ENCODE measurements around the gene MINPP1. TPM values are rescaled to one million over a fixed set of nuclear protein-coding genes. Genes with fewer than 3 reads are reported as not detected.
"Not testable (repeated sequence)": the region's sequence is repeated elsewhere in the genome, so short reads cannot be mapped to it uniquely, and the experiment has no call there.

Gene MINPP1
- total and polyA plus RNA-seq, 7 experiments from 2014 or later, result 1.8 to 9.5 (median 8.8) TPM

DNA sequence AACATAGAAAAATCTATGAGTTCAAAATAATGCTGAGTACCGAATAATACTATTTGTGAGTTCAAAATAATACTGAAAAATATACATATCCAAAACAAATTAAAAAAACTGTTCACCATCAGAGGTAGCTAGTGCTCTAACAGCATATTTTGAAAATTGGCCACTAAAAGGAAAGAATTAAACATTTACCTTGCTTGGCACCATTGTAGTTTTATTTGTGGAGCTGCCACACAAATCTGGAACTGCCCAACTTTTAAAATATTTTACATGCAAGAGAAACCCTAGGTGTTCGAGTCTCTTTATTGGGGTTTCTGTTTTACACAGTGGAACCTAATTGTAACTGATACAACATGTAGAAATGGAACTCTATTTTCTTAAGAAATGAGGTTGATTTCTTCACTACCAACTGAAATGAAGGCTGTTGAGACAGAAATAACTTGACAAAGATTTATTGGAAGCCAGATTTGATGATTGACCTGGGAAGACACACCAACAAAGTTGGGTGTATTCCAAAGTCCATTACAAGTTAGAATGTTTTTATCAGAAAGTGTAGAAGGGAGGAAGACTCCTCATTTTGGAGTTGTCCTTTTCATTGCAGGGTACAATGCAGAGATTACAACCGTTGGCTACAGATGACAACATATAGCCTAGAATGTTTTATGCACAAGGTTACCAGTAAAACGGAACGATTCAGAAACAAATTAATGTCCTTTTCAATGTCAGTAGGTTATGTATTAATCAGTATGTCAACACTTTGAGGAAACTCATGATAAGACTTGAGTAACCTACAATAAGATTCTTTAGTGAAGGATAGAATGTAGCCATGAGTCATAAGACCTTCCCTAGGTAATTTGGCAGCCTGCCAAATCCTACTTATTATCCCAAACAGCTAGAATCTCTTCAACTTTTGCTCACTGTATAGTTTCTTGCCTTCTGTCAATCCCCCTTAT, 81.1 kb downstream of the MINPP1 start:
- DNase-seq, result no peak
- no peaks in the 10 kb centered on the region for H3K9me3 ChIP-seq (ENCODE audit: control insufficient read depth in 2 of 3, low read length in 3 of 3)
- ChIA-PET POLR2A (no interaction called here), CTCF (interaction anchor here (1.6 kb wide), 1 partner anchor 9 kb away, joined by 4 read pairs; no protein-coding TSS in a partner anchor)
- no peak overlapping the region for H3K4me3 ChIP-seq (ENCODE audit: low read length)
- no peaks in the 10 kb centered on the region for H3K27me3 ChIP-seq (ENCODE audit: control insufficient read depth in 2 of 2, insufficient read depth in 2 of 2, low read length in 2 of 2)
- no peak overlapping the region for H3K27ac Mint-ChIP-seq
- no peaks in the 10 kb centered on the region for H3K36me3 Mint-ChIP-seq
- no peaks in the 10 kb centered on the region for H3K4me1 ChIP-seq (ENCODE audit: control insufficient read depth in 2 of 2, insufficient read depth in 2 of 2, low read length in 2 of 2)
- peaks cover 0 to 2% (median 0%) of the 10 kb centered on the region in 11 donors for H3K9me3 Mint-ChIP-seq
- H3K27me3 Mint-ChIP-seq, result peaks cover 4 to 14% (median 7%) of the 10 kb centered on the region in 5 donors
- ATAC-seq, result no peak
- no peaks in the 10 kb centered on the region for H3K36me3 ChIP-seq (ENCODE audit: control insufficient read depth in 2 of 3, insufficient read depth in 3 of 3, low read length in 3 of 3)
- no peak overlapping the region for H3K27ac ChIP-seq (ENCODE audit: low read depth, low read length)
- H3K4me1 Mint-ChIP-seq, result no peaks in the 10 kb centered on the region
- H3K4me3 Mint-ChIP-seq, result no peak overlapping the region
- intact Hi-C loops (cut with micrococcal nuclease), result no loop called here

- no peaks in the 10 kb centered on the region for H3K4me1 ChIP-seq (ENCODE audit: control insufficient read depth in 2 of 2, insufficient read depth in 2 of 2, low read length in 2 of 2)
- CTCF ChIA-PET, result no interaction called here
- no peak overlapping the region for H3K27ac Mint-ChIP-seq
- H3K4me3 ChIP-seq (ENCODE audit: low read length), result no peak overlapping the region
- DNase-seq, result no peak
- no peaks in the 10 kb centered on the region for H3K36me3 ChIP-seq (ENCODE audit: control insufficient read depth in 2 of 3, insufficient read depth in 3 of 3, low read length in 3 of 3)
- no peaks in the 10 kb centered on the region for H3K4me1 Mint-ChIP-seq
- no peak overlapping the region for H3K4me3 Mint-ChIP-seq
- no peaks in the 10 kb centered on the region for H3K27me3 ChIP-seq (ENCODE audit: control insufficient read depth in 2 of 2, insufficient read depth in 2 of 2, low read length in 2 of 2)
- no peak overlapping the region for H3K27ac ChIP-seq (ENCODE audit: low read depth, low read length)
- no peak for ATAC-seq
- no peaks in the 10 kb centered on the region for H3K9me3 ChIP-seq (ENCODE audit: control insufficient read depth in 2 of 3, low read length in 3 of 3)
- H3K36me3 Mint-ChIP-seq, result no peaks in the 10 kb centered on the region
- peaks cover 0 to 2% (median 0%) of the 10 kb centered on the region in 11 donors for H3K9me3 Mint-ChIP-seq
- H3K27me3 Mint-ChIP-seq, result peaks cover 0 to 11% (median 0%) of the 10 kb centered on the region in 5 donors
- POLR2A ChIA-PET, result no interaction called here
- intact Hi-C loops (cut with micrococcal nuclease), result no loop called here
These were observed 85.0 kb downstream of the MINPP1 start for GRCh38 chr10:87589645-87590051.

GRCh38 chr10:87590705-87591588, 86.3 kb downstream of the MINPP1 start:
- ATAC-seq (no peak), DNase-seq (no peak)
- Histone ChIP-seq H3K27me3 (ENCODE audit: control insufficient read depth in 2 of 2, insufficient read depth in 2 of 2, low read length in 2 of 2) (no peaks in the 10 kb centered on the region), H3K9me3 (ENCODE audit: control insufficient read depth in 2 of 3, low read length in 3 of 3) (no peaks in the 10 kb centered on the region), H3K36me3 (ENCODE audit: control insufficient read depth in 2 of 3, insufficient read depth in 3 of 3, low read length in 3 of 3) (no peaks in the 10 kb centered on the region), H3K4me1 (ENCODE audit: control insufficient read depth in 2 of 2, insufficient read depth in 2 of 2, low read length in 2 of 2) (no peaks in the 10 kb centered on the region), H3K27ac (ENCODE audit: low read depth, low read length) (no peak overlapping the region), H3K4me3 (ENCODE audit: low read length) (no peak overlapping the region)
- Mint-ChIP-seq H3K27me3 (peaks cover 0 to 11% (median 4%) of the 10 kb centered on the region in 5 donors), H3K9me3 (peaks cover 0 to 2% (median 0%) of the 10 kb centered on the region in 11 donors), H3K4me3 (no peak overlapping the region), H3K27ac (no peak overlapping the region), H3K36me3 (no peaks in the 10 kb centered on the region), H3K4me1 (no peaks in the 10 kb centered on the region)
- intact Hi-C loops (cut with micrococcal nuclease), result no loop called here
- ChIA-PET CTCF (no interaction called here), POLR2A (no interaction called here)

DNA sequence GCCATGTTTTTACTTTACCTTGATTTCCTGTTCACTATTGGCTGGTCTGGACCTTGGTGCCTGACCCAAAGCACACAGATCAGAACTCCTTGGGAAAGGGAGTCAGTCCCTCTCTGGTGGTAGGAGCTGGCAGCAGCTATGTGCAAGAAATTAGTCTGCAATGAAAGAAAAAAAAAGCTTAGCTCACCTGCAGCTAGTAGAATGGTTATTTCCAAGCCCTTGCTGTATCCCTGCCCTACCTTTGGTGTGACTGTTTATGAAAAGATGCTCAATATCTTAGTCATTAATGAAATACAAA, 86.8 kb downstream of the MINPP1 start:
- ChIA-PET POLR2A (no interaction called here), CTCF (no interaction called here)
- intact Hi-C loops (cut with micrococcal nuclease), result no loop called here
- Mint-ChIP-seq H3K4me1 (no peaks in the 10 kb centered on the region), H3K9me3 (peaks cover 0 to 2% (median 0%) of the 10 kb centered on the region in 11 donors), H3K36me3 (no peaks in the 10 kb centered on the region), H3K27me3 (peaks cover 0 to 11% (median 4%) of the 10 kb centered on the region in 5 donors), H3K27ac (no peak overlapping the region), H3K4me3 (no peak overlapping the region)
- DNase-seq, result no peak
- H3K4me3 ChIP-seq (ENCODE audit: low read length), result no peak overlapping the region
- H3K27me3 ChIP-seq (ENCODE audit: control insufficient read depth in 2 of 2, insufficient read depth in 2 of 2, low read length in 2 of 2), result no peaks in the 10 kb centered on the region
- H3K9me3 ChIP-seq (ENCODE audit: control insufficient read depth in 2 of 3, low read length in 3 of 3), result no peaks in the 10 kb centered on the region
- no peaks in the 10 kb centered on the region for H3K4me1 ChIP-seq (ENCODE audit: control insufficient read depth in 2 of 2, insufficient read depth in 2 of 2, low read length in 2 of 2)
- ATAC-seq, result no peak
- no peak overlapping the region for H3K27ac ChIP-seq (ENCODE audit: low read depth, low read length)
- H3K36me3 ChIP-seq (ENCODE audit: control insufficient read depth in 2 of 3, insufficient read depth in 3 of 3, low read length in 3 of 3), result no peaks in the 10 kb centered on the region

DNA sequence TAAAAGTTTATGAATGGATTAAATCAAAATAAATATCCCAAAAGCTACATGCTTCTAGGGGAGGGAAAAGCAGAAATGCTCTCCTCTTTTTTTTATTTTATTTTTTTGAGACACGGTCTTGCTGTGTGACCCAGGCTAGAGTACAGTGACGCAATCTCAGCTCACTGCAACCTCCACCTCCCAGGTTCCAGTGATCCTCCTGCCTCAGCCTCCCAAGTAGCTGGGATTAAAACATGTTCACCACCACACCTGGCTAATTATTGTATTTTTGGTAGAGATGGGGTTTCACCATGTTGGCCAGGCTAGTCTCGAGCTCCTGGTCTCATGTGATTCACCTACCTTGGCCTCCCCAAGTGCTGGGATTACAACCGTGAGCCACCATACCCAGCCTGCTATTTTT, 88.2 kb downstream of the MINPP1 start:
- H3K4me3 ChIP-seq (ENCODE audit: low read length); H3K4me1 ChIP-seq (ENCODE audit: control insufficient read depth in 2 of 2, insufficient read depth in 2 of 2, low read length in 2 of 2); ATAC-seq; intact Hi-C loops (cut with micrococcal nuclease); DNase-seq; H3K9me3 Mint-ChIP-seq; H3K27me3 ChIP-seq (ENCODE audit: control insufficient read depth in 2 of 2, insufficient read depth in 2 of 2, low read length in 2 of 2); H3K27ac ChIP-seq (ENCODE audit: low read depth, low read length); H3K36me3 ChIP-seq (ENCODE audit: control insufficient read depth in 2 of 3, insufficient read depth in 3 of 3, low read length in 3 of 3); CTCF ChIA-PET; H3K27ac Mint-ChIP-seq; H3K4me3 Mint-ChIP-seq; H3K4me1 Mint-ChIP-seq; H3K36me3 Mint-ChIP-seq; POLR2A ChIA-PET; H3K9me3 ChIP-seq (ENCODE audit: control insufficient read depth in 2 of 3, low read length in 3 of 3): not testable (repeated sequence)
- peaks cover 0 to 11% (median 4%) of the 10 kb centered on the region in 5 donors for H3K27me3 Mint-ChIP-seq

GRCh38 chr10:87593702-87594101, 89.0 kb downstream of the MINPP1 start:
- Histone ChIP-seq H3K27ac (ENCODE audit: low read depth, low read length) (no peak overlapping the region), H3K27me3 (ENCODE audit: control insufficient read depth in 2 of 2, insufficient read depth in 2 of 2, low read length in 2 of 2) (no peaks in the 10 kb centered on the region), H3K4me1 (ENCODE audit: control insufficient read depth in 2 of 2, insufficient read depth in 2 of 2, low read length in 2 of 2) (no peaks in the 10 kb centered on the region), H3K9me3 (ENCODE audit: control insufficient read depth in 2 of 3, low read length in 3 of 3) (no peaks in the 10 kb centered on the region), H3K36me3 (ENCODE audit: control insufficient read depth in 2 of 3, insufficient read depth in 3 of 3, low read length in 3 of 3) (no peaks in the 10 kb centered on the region), H3K4me3 (ENCODE audit: low read length) (no peak overlapping the region)
- Mint-ChIP-seq H3K27me3 (peaks cover 0 to 11% (median 4%) of the 10 kb centered on the region in 5 donors), H3K9me3 (peaks cover 0 to 2% (median 0%) of the 10 kb centered on the region in 11 donors), H3K4me3 (no peak overlapping the region), H3K36me3 (no peaks in the 10 kb centered on the region), H3K4me1 (no peaks in the 10 kb centered on the region), H3K27ac (no peak overlapping the region)
- POLR2A ChIA-PET, result no interaction called here
- ATAC-seq (no peak), DNase-seq (no peak)
- CTCF ChIA-PET, result no interaction called here
- intact Hi-C loops (cut with micrococcal nuclease), result no loop called here
